Right lobe of liver (tissue), 4 donors: ENCODE measurements around the gene NXNL2.

Source experiments
- CTCF ChIP-seq, 4 donors: fragments of 200-600 bp in 3 of 4; fragments of 450-650 bp in 1 of 4; IDR thresholded peaks; one replicate each; pipeline versions ENCODE4 v1.5.1 to v1.8.0; 2016 to 2022; ENCODE audit warnings: antibody characterized with exemption in 4 of 4, mild to moderate bottlenecking in 2 of 4
- POLR2A ChIP-seq: fragments of 450-650 bp; IDR thresholded peaks from one replicate; pipeline ENCODE4 v1.6.1; 2017; ENCODE audit warnings: antibody characterized with exemption, mild to moderate bottlenecking
- donor health status: DM: no; HTN: no; CAD: no.
- donor health status: DM: no; HTN: no; CAD: no.
- donor health status: DM: no; HTN: yes; CAD: no.

DNA sequence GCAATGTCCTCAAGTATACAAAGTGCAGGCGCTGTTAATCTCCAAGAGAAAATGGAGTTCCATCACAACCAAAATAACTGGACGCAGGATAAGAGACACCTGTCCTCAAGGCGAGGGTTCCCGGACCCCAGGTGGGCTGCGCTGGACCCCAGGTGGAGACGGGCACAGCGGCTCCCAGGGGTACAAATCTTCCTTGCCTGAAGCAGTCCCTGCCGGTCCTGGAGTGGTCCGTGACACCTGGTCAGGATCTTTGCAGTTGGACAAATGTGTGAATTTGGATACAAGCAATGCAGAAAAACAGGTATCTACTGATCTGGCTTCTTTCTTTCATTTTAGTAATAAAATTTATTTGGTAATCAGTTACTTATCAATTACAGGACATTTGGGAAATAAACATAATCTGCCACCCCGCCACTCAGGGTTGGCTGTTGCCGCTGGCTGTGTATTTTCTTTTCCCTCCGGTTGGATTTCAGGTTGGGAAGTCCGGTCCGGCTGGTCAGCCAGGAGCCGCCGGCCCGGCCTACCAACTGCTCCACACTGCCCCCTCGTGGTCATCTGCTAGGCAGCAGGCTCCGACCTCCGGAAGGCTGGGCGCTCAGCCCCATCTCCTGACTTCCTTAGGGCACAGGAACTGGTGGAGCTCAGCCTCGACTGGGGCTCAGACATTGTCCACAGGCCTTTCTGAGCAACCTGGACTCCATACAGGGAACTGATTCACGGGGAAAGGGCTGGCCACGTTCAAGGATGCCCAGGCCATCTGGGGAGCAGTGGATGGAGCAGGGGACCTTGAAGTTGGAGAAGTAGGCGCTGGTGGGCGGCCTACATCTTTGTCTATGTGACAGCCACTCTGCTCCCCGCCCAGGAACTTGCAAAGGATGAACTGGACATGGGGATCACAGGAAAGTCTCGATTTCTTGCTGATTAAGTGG, 43.4 kb downstream of the NXNL2 start:
- peak; percentile 95 to 98 (median 96) for TF ChIP-seq CTCF (IDR thresholded peaks at IDR 0.05)
- no peak for TF ChIP-seq POLR2A
